Spleen (tissue), 11 donors: Measurements from ENCODE around the gene MAPK4. TPM values are rescaled to one million over a fixed set of nuclear protein-coding genes. Genes with fewer than 3 reads are reported as not detected.
A peak's percentile ranks its signal among the peaks of the same experiment; 100 is the strongest.

Experiments used
- DNase-seq: peaks from one replicate; pipeline ENCODE4 v3.0.0-alpha.2; 2020
- H3K27ac ChIP-seq, 8 donors: fragments of 200-600 bp; sonication (generic) in 7 of 8; 1 replicate in 4 of 8; 2 replicates in 4 of 8; pipeline versions ENCODE4 v1.5.0 to v1.8.0; 2016 to 2021; ENCODE audit warnings: inconsistent platforms in 4 of 8, mild to moderate bottlenecking in 4 of 8, moderate library complexity in 1 of 8
- H3K27me3 ChIP-seq, 7 donors: fragments of 200-600 bp; sonication (generic) in 6 of 7; replicated peaks in 1 of 7; 1 replicate in 4 of 7; 2 replicates in 3 of 7; pipeline versions ENCODE4 v1.5.0 to v1.8.0; 2016 to 2021; ENCODE audit warnings: inconsistent platforms in 3 of 7, mild to moderate bottlenecking in 1 of 7
- H3K36me3 ChIP-seq, 6 donors: fragments of 200-600 bp; sonication (generic) in 5 of 6; 1 replicate in 4 of 6; 2 replicates in 2 of 6; pipeline versions ENCODE4 v1.5.0 to v1.8.0; 2016 to 2021; ENCODE audit warnings: inconsistent platforms in 2 of 6
- H3K4me1 ChIP-seq, 6 donors: fragments of 200-600 bp; sonication (generic) in 5 of 6; 1 replicate in 3 of 6; 2 replicates in 3 of 6; pipeline versions ENCODE4 v1.5.0 to v1.8.0; 2016 to 2021; ENCODE audit warnings: inconsistent platforms in 3 of 6
- H3K4me3 ChIP-seq, 8 donors: fragments of 200-600 bp; sonication (generic) in 7 of 8; 1 replicate in 4 of 8; 2 replicates in 4 of 8; pipeline versions ENCODE4 v1.5.0 to v1.8.0; 2016 to 2021; ENCODE audit warnings: inconsistent platforms in 4 of 8, mild to moderate bottlenecking in 4 of 8, moderate library complexity in 2 of 8
- H3K9me3 ChIP-seq, 8 donors: fragments of 200-600 bp; sonication (generic) in 7 of 8; 1 replicate in 4 of 8; 2 replicates in 4 of 8; pipeline versions ENCODE4 v1.5.0 to v1.8.0; 2016 to 2021; ENCODE audit warnings: inconsistent platforms in 4 of 8
- POLR2A ChIP-seq, 3 donors: fragments of 450-650 bp; IDR thresholded peaks; one replicate each; pipeline ENCODE4 v1.5.1; 2017; ENCODE audit warnings: antibody characterized with exemption in 3 of 3, mild to moderate bottlenecking in 1 of 3
- POLR2AphosphoS5 ChIP-seq, 3 donors: sonication (generic); formaldehyde crosslinking; IDR thresholded peaks; one replicate each; pipeline ENCODE4 v1.5.1; 2017; ENCODE audit warnings: antibody characterized with exemption in 3 of 3
- WGBS, 5 donors: extraction: QIAGEN DNeasy Blood & Tissue Kit in 3 of 5; methylation state at CpG; one replicate each; pipeline versions ENCODE4 v1.1.5 to v1.1.7; 2013 to 2018; 5-methylcytosine and 5-hydroxymethylcytosine counted together
- intact Hi-C: fragments of 100-400 bp; cut with DNase I; formaldehyde crosslinking; loops from one replicate; pipeline ENCODE4 v1.15.0; 2023; ENCODE audit warnings: low total_unique reads
- polyA plus RNA-seq, 3 donors: library from polyadenylated mRNA; stranded (reverse); fragments of 200-250 nt; gene quantifications; one replicate each; pipeline ENCODE4 v1.2.1, GENCODE V29; 2013
- total RNA-seq, 7 donors: library from RNA; depleted of rRNA in 3 of 7; stranded (reverse); fragments of >200 nt in 3 of 7; fragmentation: NEBNext Ultra II Directional in 4 of 7; extraction: Animal tissue kit (Norgen Biotek cat#: 25700) in 4 of 7; gene quantifications; one replicate each; pipeline versions ENCODE4 v1.1.0 to v1.2.1, GENCODE V29; 2016 to 2021
- TF ChIP-seq, protein P1 (sequence below), 11 experiments: fragments of 200-600 bp in 7 of 11; fragments of 450-650 bp in 4 of 11; sonication (generic) in 4 of 11; IDR thresholded peaks in 8 of 11; conservative IDR thresholded peaks in 3 of 11; 1 replicate in 7 of 11; 2 replicates in 4 of 11; pipeline versions ENCODE4 v1.4.0 to v1.8.0; 2016 to 2021; ENCODE audit warnings: antibody characterized with exemption in 11 of 11, inconsistent platforms in 4 of 11, mild to moderate bottlenecking in 1 of 11
- donor health status: healthy with polysubstance abuse.
- donor health status: DM: no; HTN: no; CAD: no; lungs with moderate emphysema.
- donor health status: DM: no; HTN: no; CAD: no.
- donor health status: Bipolar disorder and iron deficiency.
- donor health status: healthy.
- donor health status: DM: no; HTN: no; CAD: no.
- donor health status: DM: yes; HTN: yes; CAD: no.

The MAPK4 gene
- total and polyA plus RNA-seq, 10 donors, result 0.02 to 0.29 (median 0.20) TPM; not detected in 4

DNA sequence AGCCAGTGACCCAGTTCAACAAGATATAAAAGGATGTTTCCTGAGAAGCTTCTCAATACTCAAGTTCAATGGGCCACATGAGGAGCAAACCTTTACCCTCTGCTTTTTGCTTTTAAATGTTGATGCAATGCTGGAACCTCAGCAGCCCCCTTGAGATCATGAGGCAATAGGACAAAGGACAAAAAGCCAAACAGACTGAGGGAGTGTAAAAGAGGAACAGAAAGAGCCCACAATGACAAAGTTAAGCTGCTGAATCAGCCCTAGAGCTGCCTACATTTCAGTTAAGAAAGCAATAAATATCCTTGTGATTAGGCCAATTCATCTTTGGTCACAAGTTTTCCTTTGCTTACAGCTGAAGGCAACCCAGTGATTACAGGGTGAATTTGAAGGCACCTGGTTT is 183.1 kb downstream of the MAPK4 start:
- Histone ChIP-seq H3K4me3 (no peak overlapping the region), H3K4me1 (no peaks in the 10 kb centered on the region), H3K27me3 (peaks cover 0 to 4% (median 0%) of the 10 kb centered on the region in 7 donors), H3K36me3 (no peaks in the 10 kb centered on the region), H3K9me3 (peaks cover 0 to 10% (median 2%) of the 10 kb centered on the region in 8 donors), H3K27ac (no peak overlapping the region)
- TF ChIP-seq, protein P1, sequence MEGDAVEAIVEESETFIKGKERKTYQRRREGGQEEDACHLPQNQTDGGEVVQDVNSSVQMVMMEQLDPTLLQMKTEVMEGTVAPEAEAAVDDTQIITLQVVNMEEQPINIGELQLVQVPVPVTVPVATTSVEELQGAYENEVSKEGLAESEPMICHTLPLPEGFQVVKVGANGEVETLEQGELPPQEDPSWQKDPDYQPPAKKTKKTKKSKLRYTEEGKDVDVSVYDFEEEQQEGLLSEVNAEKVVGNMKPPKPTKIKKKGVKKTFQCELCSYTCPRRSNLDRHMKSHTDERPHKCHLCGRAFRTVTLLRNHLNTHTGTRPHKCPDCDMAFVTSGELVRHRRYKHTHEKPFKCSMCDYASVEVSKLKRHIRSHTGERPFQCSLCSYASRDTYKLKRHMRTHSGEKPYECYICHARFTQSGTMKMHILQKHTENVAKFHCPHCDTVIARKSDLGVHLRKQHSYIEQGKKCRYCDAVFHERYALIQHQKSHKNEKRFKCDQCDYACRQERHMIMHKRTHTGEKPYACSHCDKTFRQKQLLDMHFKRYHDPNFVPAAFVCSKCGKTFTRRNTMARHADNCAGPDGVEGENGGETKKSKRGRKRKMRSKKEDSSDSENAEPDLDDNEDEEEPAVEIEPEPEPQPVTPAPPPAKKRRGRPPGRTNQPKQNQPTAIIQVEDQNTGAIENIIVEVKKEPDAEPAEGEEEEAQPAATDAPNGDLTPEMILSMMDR (IDR thresholded peaks at IDR 0.05 in 8 of 11, conservative IDR thresholded peaks at IDR 0.05 in 3 of 11), result no peak
- TF ChIP-seq POLR2AphosphoS5 (IDR thresholded peaks at IDR 0.05) (no peak), POLR2A (IDR thresholded peaks at IDR 0.05) (no peak)
- DNase-seq, result no peak
- intact Hi-C loops, result no loop called here

DNA sequence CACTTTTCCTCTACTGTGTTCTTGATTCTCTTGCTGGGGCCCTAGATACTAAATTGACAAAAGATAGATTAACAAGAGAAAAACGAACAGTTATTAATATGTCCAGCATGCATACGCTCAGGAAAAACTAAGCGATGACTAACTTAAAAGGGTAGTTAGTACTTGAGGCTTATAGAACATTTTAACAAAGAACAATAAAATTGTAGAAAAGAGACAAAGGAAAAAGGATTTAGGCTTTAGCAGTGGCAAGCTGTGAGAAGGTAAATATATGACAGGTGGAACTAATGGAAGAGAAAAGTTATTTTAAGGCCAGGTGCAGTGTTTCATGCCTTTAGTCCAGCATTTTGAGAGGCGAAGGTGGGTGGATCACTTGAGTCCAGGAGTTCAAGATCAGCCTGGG is 184.4 kb downstream of the MAPK4 start:
- Histone ChIP-seq H3K27me3 (peaks cover 0 to 16% (median 0%) of the 10 kb centered on the region in 7 donors), H3K27ac (no peak overlapping the region), H3K36me3 (no peaks in the 10 kb centered on the region), H3K9me3 (peaks cover 0 to 10% (median 2%) of the 10 kb centered on the region in 8 donors), H3K4me1 (no peaks in the 10 kb centered on the region), H3K4me3 (no peak overlapping the region)
- TF ChIP-seq, protein P1 (IDR thresholded peaks at IDR 0.05 in 8 of 11, conservative IDR thresholded peaks at IDR 0.05 in 3 of 11), result no peak
- no peak for TF ChIP-seq POLR2AphosphoS5 (IDR thresholded peaks at IDR 0.05)
- no peak for TF ChIP-seq POLR2A (IDR thresholded peaks at IDR 0.05)
- DNase-seq, result no peak
- 81 to 90% (median 88%) methylated on average over 4 of the region's 4 CpGs for WGBS, 5 donors
- intact Hi-C loops, result no loop called here

DNA sequence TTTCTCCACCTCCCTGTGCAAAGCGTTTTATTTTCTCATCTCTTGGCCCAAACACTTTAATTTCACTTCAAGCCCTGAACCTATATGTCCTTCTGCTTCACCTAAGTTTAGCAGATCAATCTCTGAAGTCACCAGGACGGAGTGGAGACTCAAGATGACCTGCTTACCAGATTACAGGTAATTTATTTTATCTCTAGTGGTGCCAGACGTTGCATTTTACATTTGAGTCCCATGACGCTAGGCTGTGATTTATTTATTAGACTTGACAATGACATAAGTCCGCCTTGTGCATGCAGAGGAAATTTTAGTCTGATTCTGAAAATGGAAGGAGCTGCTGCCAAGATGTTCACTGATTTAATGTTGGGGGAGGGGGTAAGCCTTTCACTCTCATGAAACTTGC is 186.1 kb downstream of the MAPK4 start:
- Histone ChIP-seq H3K27me3 (peaks cover 0 to 19% (median 0%) of the 10 kb centered on the region in 7 donors), H3K4me1 (no peaks in the 10 kb centered on the region), H3K4me3 (no peak overlapping the region), H3K36me3 (no peaks in the 10 kb centered on the region), H3K9me3 (peaks cover 0 to 10% (median 2%) of the 10 kb centered on the region in 8 donors), H3K27ac (no peak overlapping the region)
- TF ChIP-seq, protein P1 (IDR thresholded peaks at IDR 0.05 in 8 of 11, conservative IDR thresholded peaks at IDR 0.05 in 3 of 11), result no peak
- TF ChIP-seq POLR2AphosphoS5 (IDR thresholded peaks at IDR 0.05) (no peak), POLR2A (IDR thresholded peaks at IDR 0.05) (no peak)
- intact Hi-C loops, result no loop called here
- 49 to 70% (median 66%) methylated on average over 5 of the region's 5 CpGs for whole genome bisulfite sequencing, 5 donors
- DNase-seq, result no peak

DNA sequence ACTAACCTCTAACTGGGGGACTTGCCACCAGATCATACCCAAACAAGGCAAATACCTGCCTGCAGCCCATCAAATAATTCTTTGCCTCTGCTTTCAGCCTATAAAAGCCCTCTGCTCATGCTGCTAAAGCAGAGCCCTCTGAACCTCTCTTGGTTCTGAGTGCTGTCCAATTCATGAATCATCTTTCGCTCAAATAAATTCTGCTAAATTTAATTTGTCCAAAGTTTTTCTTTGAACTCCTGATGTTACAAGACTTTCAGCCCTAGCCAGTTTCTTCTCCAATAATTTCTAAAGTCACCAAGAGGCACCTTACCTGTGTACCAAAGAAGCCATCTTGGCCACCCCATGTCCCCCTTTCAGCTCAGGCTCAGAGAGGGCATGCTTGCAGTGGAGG is 188.0 kb downstream of the MAPK4 start:
- peaks cover 0 to 7% (median 1%) of the 10 kb centered on the region in 8 donors for H3K9me3 ChIP-seq
- no peak overlapping the region for H3K4me3 ChIP-seq
- 0 to 58% (median 25%) methylated on average over 1 of the region's 1 CpG for WGBS, 5 donors
- H3K27me3 ChIP-seq, result peaks cover 0 to 24% (median 0%) of the 10 kb centered on the region in 7 donors
- intact Hi-C loops, result no loop called here
- no peaks in the 10 kb centered on the region for H3K4me1 ChIP-seq
- TF ChIP-seq POLR2A (IDR thresholded peaks at IDR 0.05) (no peak), POLR2AphosphoS5 (IDR thresholded peaks at IDR 0.05) (no peak)
- TF ChIP-seq, protein P1 (IDR thresholded peaks at IDR 0.05 in 8 of 11, conservative IDR thresholded peaks at IDR 0.05 in 3 of 11), result no peak
- no peak for DNase-seq
- no peaks in the 10 kb centered on the region for H3K36me3 ChIP-seq
- H3K27ac ChIP-seq, result peak overlapping the region in 1 of 8 donors; percentile 49
